ENCODE results near the gene GNLY.
A peak's percentile ranks its signal among the peaks of the same experiment; 100 is the strongest.

DNA sequence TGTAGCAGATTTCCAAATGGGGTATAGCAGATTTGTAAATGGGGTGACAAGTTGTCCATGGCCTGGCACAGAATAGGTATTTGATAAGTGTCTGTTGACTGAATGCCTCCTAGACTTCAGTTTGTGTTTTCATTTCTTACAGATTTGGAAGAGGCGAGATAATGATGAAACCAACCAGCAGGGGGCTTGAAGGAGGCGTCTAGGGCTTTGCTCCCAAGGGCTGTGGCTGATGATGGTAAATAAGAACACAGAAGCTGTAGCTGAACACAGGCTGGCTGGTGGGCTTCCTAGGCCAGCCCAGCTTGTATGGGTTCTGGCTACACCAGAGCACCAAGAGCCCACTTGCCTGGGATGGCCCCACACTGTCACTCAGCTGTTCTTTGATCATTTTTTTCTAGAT, 45.5 kb upstream of the GNLY start:
- TF ChIP-seq POLR2A (IDR thresholded peaks at IDR 0.05; ENCODE audit: low read depth, low read length): no peak
- TF ChIP-seq CTCF (conservative IDR thresholded peaks at IDR 0.05; ENCODE audit: low read depth, low read length): peak; percentile 65
- no peak for TF ChIP-seq ELK1 (IDR thresholded peaks at IDR 0.05; ENCODE audit: borderline replicate concordance, low read depth, low read length)
- TF ChIP-seq SMC3 (IDR thresholded peaks at IDR 0.05; ENCODE audit: low read depth, low read length): peak; percentile 73
- peak; percentile 67 for TF ChIP-seq RAD21 (IDR thresholded peaks at IDR 0.05; ENCODE audit: low read length)
- no peak for TF ChIP-seq USF2 (IDR thresholded peaks at IDR 0.05; ENCODE audit: low read depth, low read length)
- TF ChIP-seq CEBPB (IDR thresholded peaks at IDR 0.05; ENCODE audit: low read depth, low read length): no peak
- TF ChIP-seq RFX5 (IDR thresholded peaks at IDR 0.05; ENCODE audit: low read depth, low read length): no peak

Data from IMR-90 (cell line).